Loucy (cell line): ENCODE results near the gene NBEA.

ENCODE experiments used
- H2AFZ ChIP-seq: fragments of 200-600 bp; sonication (generic); 2 replicates; pipeline ENCODE4 v1.6.0; 2016; ENCODE audit warnings: antibody characterized with exemption, mild to moderate bottlenecking, low read length, moderate library complexity
- H3F3A ChIP-seq: fragments of 200-600 bp; 2 replicates; pipeline ENCODE4 v1.6.0; 2016; ENCODE audit warnings: antibody characterized with exemption, low read depth, mild to moderate bottlenecking
- H3K27me3 ChIP-seq: fragments of 200-600 bp; sonication (generic); 2 replicates; pipeline ENCODE4 v1.6.1; 2014; ENCODE audit warnings: low read length, mild to moderate bottlenecking; ENCODE audit not compliant: insufficient read depth, poor library complexity, severe bottlenecking
- H3K36me3 ChIP-seq: fragments of 200-600 bp; sonication (generic); 2 replicates; pipeline ENCODE4 v1.6.1; 2016; ENCODE audit warnings: low read length; ENCODE audit not compliant: insufficient read depth
- H3K4me1 ChIP-seq: fragments of 200-600 bp; sonication (generic); 2 replicates; pipeline ENCODE4 v1.5.1; 2014; ENCODE audit warnings: low read length, mild to moderate bottlenecking; ENCODE audit not compliant: insufficient read depth, poor library complexity, severe bottlenecking
- H3K4me2 ChIP-seq: fragments of 200-600 bp; sonication (generic); 2 replicates; pipeline ENCODE4 v1.6.0; 2014; ENCODE audit warnings: antibody characterized with exemption, low read length, low read depth, mild to moderate bottlenecking; ENCODE audit not compliant: poor library complexity, severe bottlenecking
- H3K4me3 ChIP-seq: fragments of 200-600 bp; sonication (generic); 2 replicates; pipeline ENCODE4 v1.5.1; 2014; ENCODE audit warnings: low read length, mild to moderate bottlenecking, mixed read lengths; ENCODE audit not compliant: poor library complexity, severe bottlenecking
- H3K79me2 ChIP-seq: fragments of 200-600 bp; sonication (generic); 2 replicates; pipeline ENCODE4 v1.6.1; 2014; ENCODE audit warnings: low read length; ENCODE audit not compliant: insufficient read depth
- H3K9ac ChIP-seq: fragments of 200-600 bp; sonication (generic); 2 replicates; pipeline ENCODE4 v1.6.0; 2014; ENCODE audit warnings: mild to moderate bottlenecking, low read depth, low read length, moderate library complexity; ENCODE audit not compliant: poor library complexity, severe bottlenecking
- H3K9me2 ChIP-seq: fragments of 200-600 bp; sonication (generic); replicated peaks from 2 replicates; pipeline ENCODE4 v1.6.1; 2016; ENCODE audit warnings: low read depth, low read length, mixed read lengths
- H3K9me3 ChIP-seq: fragments of 200-600 bp; sonication (generic); 2 replicates; pipeline ENCODE4 v1.6.1; 2014; ENCODE audit warnings: mild to moderate bottlenecking, antibody characterized with exemption, low read length, low read depth; ENCODE audit not compliant: insufficient read depth
- H4K20me1 ChIP-seq: fragments of 200-600 bp; sonication (generic); 2 replicates; pipeline ENCODE4 v1.6.0; 2014; ENCODE audit warnings: antibody characterized with exemption, low read length, mild to moderate bottlenecking; ENCODE audit not compliant: insufficient read depth, poor library complexity, severe bottlenecking
- EZH2phosphoT487 ChIP-seq: fragments of 200-600 bp; IDR thresholded peaks from 2 replicates; pipeline ENCODE4 v1.6.1; 2018; ENCODE audit warnings: antibody characterized with exemption, mild to moderate bottlenecking, moderate library complexity, borderline replicate concordance
- TF ChIP-seq, protein P1 (sequence below): fragments of 200-600 bp; sonication (generic); conservative IDR thresholded peaks from 2 replicates; pipeline ENCODE4 v1.5.1; 2014; ENCODE audit warnings: mild to moderate bottlenecking, antibody characterized with exemption, low read length

Gene NBEA

DNA sequence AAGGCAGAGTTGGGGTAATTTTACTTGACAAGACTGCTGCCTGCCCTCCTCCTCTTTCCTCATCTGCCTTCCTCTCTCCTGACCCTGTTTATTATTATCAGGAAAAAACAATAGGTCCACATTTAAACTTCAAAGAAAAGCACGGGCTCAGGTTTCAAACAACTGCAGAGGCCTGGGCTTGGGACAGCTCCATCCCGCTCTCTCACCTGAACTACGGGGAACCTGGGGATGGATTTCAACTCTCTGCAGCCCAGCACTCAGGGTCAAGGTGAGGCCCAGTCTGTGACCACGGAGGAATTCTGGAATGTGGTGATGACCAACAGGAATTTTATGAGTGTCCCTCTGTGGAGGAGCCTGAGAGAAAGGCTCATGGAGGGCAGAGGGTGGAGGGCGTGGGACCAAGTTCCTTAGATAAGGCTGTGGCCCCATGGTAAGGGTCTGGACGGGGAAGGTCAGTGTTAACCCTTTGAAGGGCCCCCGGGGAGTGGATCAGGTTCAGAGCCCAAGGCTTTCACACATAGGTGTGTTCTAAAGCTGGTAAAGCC, 755.2 kb downstream of the NBEA start:
- Histone ChIP-seq H3K4me3 (no peak overlapping the region), H3K9me3 (no peaks in the 10 kb centered on the region), H3F3A (no peaks in the 10 kb centered on the region), H3K79me2 (no peaks in the 10 kb centered on the region), H3K9ac (no peak overlapping the region), H3K9me2 (no peaks in the 10 kb centered on the region), H3K27me3 (no peaks in the 10 kb centered on the region), H2AFZ (no peak overlapping the region), H4K20me1 (no peaks in the 10 kb centered on the region), H3K36me3 (no peaks in the 10 kb centered on the region), H3K4me2 (no peak overlapping the region), H3K4me1 (no peaks in the 10 kb centered on the region)
- TF ChIP-seq EZH2phosphoT487, result no peak
- TF ChIP-seq, protein P1, sequence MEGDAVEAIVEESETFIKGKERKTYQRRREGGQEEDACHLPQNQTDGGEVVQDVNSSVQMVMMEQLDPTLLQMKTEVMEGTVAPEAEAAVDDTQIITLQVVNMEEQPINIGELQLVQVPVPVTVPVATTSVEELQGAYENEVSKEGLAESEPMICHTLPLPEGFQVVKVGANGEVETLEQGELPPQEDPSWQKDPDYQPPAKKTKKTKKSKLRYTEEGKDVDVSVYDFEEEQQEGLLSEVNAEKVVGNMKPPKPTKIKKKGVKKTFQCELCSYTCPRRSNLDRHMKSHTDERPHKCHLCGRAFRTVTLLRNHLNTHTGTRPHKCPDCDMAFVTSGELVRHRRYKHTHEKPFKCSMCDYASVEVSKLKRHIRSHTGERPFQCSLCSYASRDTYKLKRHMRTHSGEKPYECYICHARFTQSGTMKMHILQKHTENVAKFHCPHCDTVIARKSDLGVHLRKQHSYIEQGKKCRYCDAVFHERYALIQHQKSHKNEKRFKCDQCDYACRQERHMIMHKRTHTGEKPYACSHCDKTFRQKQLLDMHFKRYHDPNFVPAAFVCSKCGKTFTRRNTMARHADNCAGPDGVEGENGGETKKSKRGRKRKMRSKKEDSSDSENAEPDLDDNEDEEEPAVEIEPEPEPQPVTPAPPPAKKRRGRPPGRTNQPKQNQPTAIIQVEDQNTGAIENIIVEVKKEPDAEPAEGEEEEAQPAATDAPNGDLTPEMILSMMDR, result no peak

DNA sequence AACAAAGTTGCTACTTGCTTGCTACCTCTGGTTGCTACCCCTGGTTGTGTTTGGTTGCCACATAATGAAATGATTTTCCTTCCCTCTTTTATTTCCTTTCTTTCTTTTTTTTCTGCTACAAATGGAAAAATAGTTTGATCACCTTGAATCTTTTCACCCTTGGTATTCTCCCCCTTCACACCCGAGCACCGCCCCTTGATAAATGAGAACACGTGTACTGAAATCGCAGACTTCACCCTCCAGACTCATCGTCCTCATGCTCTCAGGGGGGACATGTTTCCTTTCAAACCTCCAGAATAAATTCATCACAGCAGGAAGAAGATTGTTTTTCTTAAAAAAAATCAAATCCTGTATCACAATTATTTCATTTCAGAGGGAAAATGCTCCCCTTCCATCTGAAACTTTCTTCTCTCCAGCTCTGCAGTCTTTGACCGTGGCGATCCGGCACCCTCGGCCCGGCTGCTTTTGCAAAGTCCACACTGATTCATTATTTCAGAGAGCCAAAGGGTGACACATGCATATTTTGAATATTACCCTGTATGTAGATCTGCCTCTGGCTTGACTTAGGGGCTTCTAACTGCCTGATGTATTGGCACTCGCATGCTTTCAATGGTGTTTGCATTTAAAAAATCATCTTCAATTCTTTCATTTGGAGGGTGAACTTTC, 757.0 kb downstream of the NBEA start:
- no peaks in the 10 kb centered on the region for H3K4me1 ChIP-seq
- H3K9ac ChIP-seq, result no peak overlapping the region
- no peaks in the 10 kb centered on the region for H3K27me3 ChIP-seq
- H3K9me3 ChIP-seq, result no peaks in the 10 kb centered on the region
- H2AFZ ChIP-seq, result no peak overlapping the region
- H3K4me3 ChIP-seq, result no peak overlapping the region
- TF ChIP-seq EZH2phosphoT487, result no peak
- TF ChIP-seq, protein P1, result no peak
- H3K36me3 ChIP-seq, result no peaks in the 10 kb centered on the region
- H3K79me2 ChIP-seq, result no peaks in the 10 kb centered on the region
- H4K20me1 ChIP-seq, result no peaks in the 10 kb centered on the region
- H3K9me2 ChIP-seq, result no peaks in the 10 kb centered on the region
- no peaks in the 10 kb centered on the region for H3F3A ChIP-seq
- no peak overlapping the region for H3K4me2 ChIP-seq

DNA sequence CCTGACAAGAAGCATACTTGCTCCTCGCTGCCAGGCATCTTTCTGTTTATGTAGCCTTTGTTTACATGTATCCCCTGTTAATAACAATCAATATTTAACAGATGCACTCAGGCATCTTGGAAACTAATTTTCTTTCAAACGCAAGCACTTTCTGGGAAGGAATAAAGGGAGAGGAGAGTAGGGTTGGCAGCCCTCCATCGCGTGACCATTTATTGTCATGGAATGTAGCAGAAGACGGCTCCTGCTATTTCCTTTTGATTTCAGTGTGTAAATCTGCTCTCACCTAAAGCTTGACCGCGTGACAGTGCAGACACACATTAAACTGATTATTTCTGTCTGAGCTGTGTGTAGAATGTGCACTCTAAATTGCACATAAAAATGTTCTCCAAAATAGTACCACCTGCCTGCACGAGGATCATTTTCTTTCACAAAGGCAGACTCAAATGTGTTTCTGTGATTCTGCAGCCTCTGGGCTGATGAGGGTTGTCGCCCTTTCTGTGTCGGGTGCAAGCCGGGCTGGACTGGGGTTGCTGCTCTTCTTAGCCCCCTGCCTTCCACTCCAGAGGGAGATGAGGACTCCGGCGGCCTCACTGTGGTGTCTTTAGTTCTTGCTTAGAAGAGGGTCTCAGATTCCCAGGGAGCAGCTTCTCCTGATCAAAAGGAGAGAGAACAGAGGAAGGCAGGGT, 757.9 kb downstream of the NBEA start:
- H3K4me1 ChIP-seq, result no peaks in the 10 kb centered on the region
- no peak overlapping the region for H3K9ac ChIP-seq

More for the DNA sequence above, 757.9 kb downstream of the NBEA start:
- H3K9me2 ChIP-seq, result no peaks in the 10 kb centered on the region
- H3K9me3 ChIP-seq, result no peaks in the 10 kb centered on the region
- H3F3A ChIP-seq, result no peaks in the 10 kb centered on the region
- H3K4me2 ChIP-seq, result no peak overlapping the region
- H3K27me3 ChIP-seq, result no peaks in the 10 kb centered on the region
- H3K4me3 ChIP-seq, result no peak overlapping the region
- H4K20me1 ChIP-seq, result no peaks in the 10 kb centered on the region
- no peaks in the 10 kb centered on the region for H3K36me3 ChIP-seq
- no peaks in the 10 kb centered on the region for H3K79me2 ChIP-seq
- TF ChIP-seq, protein P1, result no peak
- TF ChIP-seq EZH2phosphoT487, result no peak
- no peak overlapping the region for H2AFZ ChIP-seq
